PC-3 (cell line): ENCODE measurements around the gene MORN3. TPM values are rescaled to one million over a fixed set of nuclear protein-coding genes. Genes with fewer than 3 reads are reported as not detected.

ENCODE experiments used
- ATAC-seq: fragments of 200-7000 bp; cut with Tn5 transposase; 2 replicates; pipeline ENCODE4 v1.9.1; 2020; ENCODE audit warnings: mild to moderate bottlenecking, moderate library complexity
- BruUV-seq: library from RNA; stranded (reverse); fragments of 400-500 nt; replicated peaks from 2 replicates; lab custom pipeline; 2021; lab: Mats Ljungman, UMichigan
- CTCF ChIA-PET: fragments of 300-600 bp; sonication (Branson Sonifier 250); formaldehyde crosslinking; loops from one replicate; lab custom pipeline; 2022; ENCODE audit warnings: antibody characterized with exemption; lab: Charles Lee
- POLR2A ChIA-PET: fragments of 300-600 bp; sonication (Branson Sonifier 250); formaldehyde crosslinking; loops from one replicate; lab custom pipeline; 2022; ENCODE audit warnings: antibody characterized with exemption; ENCODE audit not compliant: unreplicated experiment; lab: Charles Lee
- DNase-seq: peaks from one replicate; pipeline ENCODE4 v3.0.0-alpha.2; 2015
- H2AFZ ChIP-seq: fragments of 300-600 bp; sonication (generic); 2 replicates; pipeline ENCODE4 v1.6.0; 2016; ENCODE audit warnings: antibody characterized with exemption, low read length
- H3F3A ChIP-seq: fragments of 300-600 bp; sonication (generic); one replicate; pipeline ENCODE4 v1.6.0; 2017; ENCODE audit warnings: antibody characterized with exemption, low read length, control low read depth, mild to moderate bottlenecking; ENCODE audit not compliant: unreplicated experiment
- H3K27ac ChIP-seq: fragments of 300-600 bp; sonication (generic); 2 replicates; pipeline ENCODE4 v1.5.1; 2016; ENCODE audit warnings: mild to moderate bottlenecking, low read length
- H3K27me3 ChIP-seq: fragments of 300-600 bp; sonication (generic); 2 replicates; pipeline ENCODE4 v1.6.1; 2016; ENCODE audit warnings: low read length, mixed read lengths
- H3K36me3 ChIP-seq: fragments of 300-600 bp; sonication (generic); 2 replicates; pipeline ENCODE4 v1.6.1; 2016; ENCODE audit warnings: low read depth, mixed run types, low read length, mixed read lengths
- H3K4me1 ChIP-seq: fragments of 300-600 bp; sonication (generic); 2 replicates; pipeline ENCODE4 v1.5.1; 2016; ENCODE audit warnings: low read length; ENCODE audit not compliant: insufficient read depth
- H3K4me2 ChIP-seq: fragments of 300-600 bp; sonication (generic); 2 replicates; pipeline ENCODE4 v1.6.0; 2016; ENCODE audit warnings: low read length
- H3K4me3 ChIP-seq: fragments of 300-600 bp; sonication (generic); 2 replicates; pipeline ENCODE4 v1.5.1; 2016; ENCODE audit warnings: mild to moderate bottlenecking, low read length, mixed read lengths
- H3K79me2 ChIP-seq: fragments of 300-600 bp; sonication (generic); 2 replicates; pipeline ENCODE4 v1.6.1; 2017; ENCODE audit warnings: low read length, mixed read lengths
- H3K9ac ChIP-seq: fragments of 300-600 bp; sonication (generic); 2 replicates; pipeline ENCODE4 v1.6.0; 2016; ENCODE audit warnings: mild to moderate bottlenecking, low read length
- H3K9me2 ChIP-seq: fragments of 300-600 bp; sonication (generic); replicated peaks from 2 replicates; pipeline ENCODE4 v1.6.1; 2016; ENCODE audit warnings: mixed run types, low read length, mixed read lengths
- H3K9me3 ChIP-seq: fragments of 300-600 bp; sonication (generic); 2 replicates; pipeline ENCODE4 v1.6.1; 2016; ENCODE audit warnings: low read length, mixed read lengths
- H4K20me1 ChIP-seq: fragments of 300-600 bp; sonication (generic); 2 replicates; pipeline ENCODE4 v1.6.1; 2016; ENCODE audit warnings: low read length, mixed read lengths
- CTCF ChIP-seq: fragments of 300-600 bp; sonication (generic); conservative IDR thresholded peaks from 2 replicates; pipeline ENCODE4 v1.5.1; 2017; ENCODE audit warnings: antibody characterized with exemption, low read depth, mild to moderate bottlenecking, low read length
- EZH2 ChIP-seq: fragments of 300-600 bp; sonication (generic); IDR thresholded peaks from one replicate; pipeline ENCODE4 v1.6.1; 2017; ENCODE audit warnings: antibody characterized with exemption, mild to moderate bottlenecking, low read length; ENCODE audit not compliant: unreplicated experiment
- EZH2phosphoT487 ChIP-seq: fragments of 300-600 bp; sonication (generic); IDR thresholded peaks from 2 replicates; pipeline ENCODE4 v1.6.1; 2018; ENCODE audit warnings: mild to moderate bottlenecking, antibody characterized with exemption, low read length, borderline replicate concordance
- intact Hi-C: fragments of 100-400 bp; cut with micrococcal nuclease; formaldehyde crosslinking; loops from 2 replicates; pipeline ENCODE4 v1.9.0; 2023
- total RNA-seq: library from RNA; depleted of rRNA; stranded (reverse); fragments of >200 nt; gene quantifications from 2 replicates; pipeline ENCODE4 v1.2.3, GENCODE V29; 2014

The MORN3 gene
- total RNA-seq, 1 experiment from 2014 or later, result 1.7 TPM

- peaks cover 25% of the 10 kb centered on the region; the same call in 1 of the 2 replicates for H3K4me1 ChIP-seq
- ATAC-seq (peak; percentile 75), DNase-seq (peak; percentile 87)
- peak within 1 kb of the TSS; percentile 89 for H3K4me2 ChIP-seq
- BruUV-seq, result no TSS peak
- H3K27ac ChIP-seq, result peak within 1 kb of the TSS; percentile 43
- peak within 1 kb of the TSS; percentile 95 for H2AFZ ChIP-seq
- intact Hi-C loops, result loop anchor here (5.0 kb wide), 1 partner anchor 80 kb away; the partner anchor contains the start of gene RHOF
- H3F3A ChIP-seq, result no peaks in the 10 kb centered on the region
- no peaks in the 10 kb centered on the region for H3K27me3 ChIP-seq
- H3K9me2 ChIP-seq, result no peaks in the 10 kb centered on the region
- peak within 1 kb of the TSS; percentile 82 for H3K9ac ChIP-seq
- H3K4me3 ChIP-seq, result peak within 1 kb of the TSS; percentile 80
- H3K9me3 ChIP-seq, result no peaks in the 10 kb centered on the region
- no peak for TF ChIP-seq EZH2phosphoT487
- TF ChIP-seq EZH2, result no peak
- TF ChIP-seq CTCF, result 0 out of 2 replicates have a peak, but pooled peaks have one; percentile 13
- H3K79me2 ChIP-seq, result peaks cover 44% of the 10 kb centered on the region
- ChIA-PET POLR2A (interaction anchor here (0.5 to 1.3 kb wide), 4 partner anchors 19 to 743 kb away, joined by 3 to 7 read pairs (median 4); no protein-coding TSS in a partner anchor), CTCF (interaction anchor here (0.9 to 1.3 kb wide), 3 partner anchors 60 to 82 kb away, joined by 3 to 6 read pairs (median 4); no protein-coding TSS in a partner anchor)
- no peaks in the 10 kb centered on the region for H3K36me3 ChIP-seq
- H4K20me1 ChIP-seq, result no peaks in the 10 kb centered on the region
Observed at GRCh38 chr12:121712461-121713256, 43.2 kb upstream of the MORN3 start, which contains the start of gene TMEM120B. TMEM120B (plus strand) TSS chr12:121712752; CDS start chr12:121712896, 144 bp downstream.

- Histone ChIP-seq H3K9me2 (no peaks in the 10 kb centered on the region), H3K79me2 (peaks cover 41% of the 10 kb centered on the region), H3K4me1 (peaks cover 25% of the 10 kb centered on the region; the same call in 1 of the 2 replicates), H3K4me2 (peak overlapping the region; percentile 89), H3K27me3 (no peaks in the 10 kb centered on the region), H3K36me3 (no peaks in the 10 kb centered on the region), H3F3A (no peaks in the 10 kb centered on the region), H3K9ac (peak overlapping the region; percentile 82), H3K9me3 (no peaks in the 10 kb centered on the region), H4K20me1 (no peaks in the 10 kb centered on the region), H3K27ac (peak overlapping the region; percentile 43), H3K4me3 (peak overlapping the region; percentile 80), H2AFZ (peak overlapping the region; percentile 95)
- TSS peak; percentile 84 for BruUV-seq
- peak; percentile 48 for DNase-seq
- no peak for TF ChIP-seq CTCF
- ATAC-seq, result peak; percentile 30
- ChIA-PET POLR2A (interaction anchor here (0.7 to 1.3 kb wide), 2 partner anchors 25 to 744 kb away, joined by 3 to 5 read pairs; no protein-coding TSS in a partner anchor), CTCF (interaction anchor here (0.9 to 1.3 kb wide), 2 partner anchors 61 to 82 kb away, joined by 3 to 6 read pairs; no protein-coding TSS in a partner anchor)
- intact Hi-C loops, result loop anchor here (5.0 kb wide), 1 partner anchor 80 kb away; the partner anchor contains the start of gene RHOF
Observed at GRCh38 chr12:121712190-121712460, 42.7 kb upstream of the MORN3 start.
